ENCODE measurements around the gene SLC2A1. TPM values are rescaled to one million over a fixed set of nuclear protein-coding genes. Genes with fewer than 3 reads are reported as not detected.

The SLC2A1 gene
- total RNA-seq, 1 donor from 2014 or later = 1,905 TPM

DNA sequence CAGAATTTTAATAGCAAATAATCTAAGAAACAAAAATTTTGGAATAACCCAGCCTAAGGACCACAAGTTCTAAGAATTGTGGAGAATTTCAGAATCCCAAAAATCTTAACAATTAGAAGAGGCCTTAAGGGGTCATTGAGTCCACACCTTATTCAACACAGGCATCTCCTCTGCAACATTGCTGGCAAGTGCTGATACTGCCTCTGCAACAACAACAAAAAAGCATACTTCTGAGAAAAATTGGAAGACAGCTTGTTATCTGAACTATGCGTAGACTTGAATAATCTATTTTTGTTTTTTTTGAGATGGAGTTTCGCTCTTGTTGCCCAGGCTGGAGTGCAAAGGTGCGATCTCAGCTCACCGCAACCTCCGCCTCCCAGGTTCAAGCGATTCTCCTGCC, 24.0 kb upstream of the SLC2A1 start:
- no peak for FAIRE-seq

DNA sequence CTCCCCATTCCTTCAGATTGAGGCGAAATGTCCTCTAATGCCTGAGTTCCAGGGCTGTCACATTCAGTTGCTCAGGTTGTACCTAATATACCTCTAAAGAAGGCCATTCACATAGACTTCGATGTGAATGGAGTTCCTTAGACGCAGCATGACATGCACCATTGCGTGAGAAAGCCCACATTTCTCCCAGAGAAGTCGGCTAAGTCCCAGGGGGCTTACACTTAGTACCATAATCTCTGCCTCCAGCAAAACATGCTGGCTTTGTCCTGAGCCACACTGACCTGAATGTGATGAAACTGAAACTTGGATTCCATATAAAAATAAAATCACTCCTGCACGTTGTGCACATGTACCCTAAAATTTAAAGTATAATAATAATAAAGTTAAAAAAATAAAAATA, 23.2 kb upstream of the SLC2A1 start:
- TF ChIP-seq, protein P1, sequence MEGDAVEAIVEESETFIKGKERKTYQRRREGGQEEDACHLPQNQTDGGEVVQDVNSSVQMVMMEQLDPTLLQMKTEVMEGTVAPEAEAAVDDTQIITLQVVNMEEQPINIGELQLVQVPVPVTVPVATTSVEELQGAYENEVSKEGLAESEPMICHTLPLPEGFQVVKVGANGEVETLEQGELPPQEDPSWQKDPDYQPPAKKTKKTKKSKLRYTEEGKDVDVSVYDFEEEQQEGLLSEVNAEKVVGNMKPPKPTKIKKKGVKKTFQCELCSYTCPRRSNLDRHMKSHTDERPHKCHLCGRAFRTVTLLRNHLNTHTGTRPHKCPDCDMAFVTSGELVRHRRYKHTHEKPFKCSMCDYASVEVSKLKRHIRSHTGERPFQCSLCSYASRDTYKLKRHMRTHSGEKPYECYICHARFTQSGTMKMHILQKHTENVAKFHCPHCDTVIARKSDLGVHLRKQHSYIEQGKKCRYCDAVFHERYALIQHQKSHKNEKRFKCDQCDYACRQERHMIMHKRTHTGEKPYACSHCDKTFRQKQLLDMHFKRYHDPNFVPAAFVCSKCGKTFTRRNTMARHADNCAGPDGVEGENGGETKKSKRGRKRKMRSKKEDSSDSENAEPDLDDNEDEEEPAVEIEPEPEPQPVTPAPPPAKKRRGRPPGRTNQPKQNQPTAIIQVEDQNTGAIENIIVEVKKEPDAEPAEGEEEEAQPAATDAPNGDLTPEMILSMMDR (IDR thresholded peaks at IDR 0.05; ENCODE audit: insufficient read depth, low read length, severe bottlenecking) = no peak
- Histone ChIP-seq H3K36me3 (ENCODE audit: control insufficient read depth, insufficient read depth, low read length) (peaks cover 9% of the 10 kb centered on the region), H3K27me3 (ENCODE audit: control insufficient read depth, insufficient read depth, low read length) (no peaks in the 10 kb centered on the region), H3K4me3 (ENCODE audit: low read depth, low read length) (no peak overlapping the region)
- FAIRE-seq (no peak), DNase-seq (ENCODE audit: low read depth) (no peak)

More for the DNA sequence above, 24.0 kb upstream of the SLC2A1 start:
- no peak overlapping the region for H3K4me3 ChIP-seq (ENCODE audit: low read depth, low read length)
- TF ChIP-seq, protein P1 (IDR thresholded peaks at IDR 0.05; ENCODE audit: insufficient read depth, low read length, severe bottlenecking) = no peak
- no peak for DNase-seq (ENCODE audit: low read depth)
- H3K36me3 ChIP-seq (ENCODE audit: control insufficient read depth, insufficient read depth, low read length) = peaks cover 9% of the 10 kb centered on the region
- no peaks in the 10 kb centered on the region for H3K27me3 ChIP-seq (ENCODE audit: control insufficient read depth, insufficient read depth, low read length)

DNA sequence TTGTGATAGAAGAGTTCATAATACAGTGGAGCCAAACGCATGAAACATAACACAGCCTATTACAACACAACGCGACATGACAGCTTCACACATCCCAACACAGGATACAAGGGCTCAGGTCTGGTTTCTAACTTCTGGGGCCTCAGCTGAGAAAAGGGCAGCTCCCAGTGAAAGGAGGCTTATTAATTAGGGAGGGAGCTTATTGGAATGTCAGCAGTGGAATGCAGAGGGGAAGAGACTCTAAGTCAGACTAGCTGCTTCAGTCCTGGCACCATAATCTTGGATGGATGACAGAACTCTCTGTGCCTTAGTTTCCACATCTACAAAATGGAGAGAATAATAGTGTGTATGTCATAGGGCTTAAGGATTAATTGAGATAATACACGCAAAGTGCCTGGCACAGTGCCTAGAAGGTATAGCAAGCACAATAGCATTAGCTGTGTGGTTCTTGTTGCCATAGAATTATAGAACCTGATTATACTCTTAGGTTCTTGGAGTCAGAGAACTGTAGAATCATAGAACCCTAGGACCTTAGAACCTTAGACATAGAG, 22.7 kb upstream of the SLC2A1 start:
- TF ChIP-seq, protein P1 (IDR thresholded peaks at IDR 0.05; ENCODE audit: insufficient read depth, low read length, severe bottlenecking) = no peak
- H3K36me3 ChIP-seq (ENCODE audit: control insufficient read depth, insufficient read depth, low read length) = peaks cover 9% of the 10 kb centered on the region
- no peaks in the 10 kb centered on the region for H3K27me3 ChIP-seq (ENCODE audit: control insufficient read depth, insufficient read depth, low read length)
- FAIRE-seq = no peak
- H3K4me3 ChIP-seq (ENCODE audit: low read depth, low read length) = no peak overlapping the region
- DNase-seq (ENCODE audit: low read depth) = no peak

DNA sequence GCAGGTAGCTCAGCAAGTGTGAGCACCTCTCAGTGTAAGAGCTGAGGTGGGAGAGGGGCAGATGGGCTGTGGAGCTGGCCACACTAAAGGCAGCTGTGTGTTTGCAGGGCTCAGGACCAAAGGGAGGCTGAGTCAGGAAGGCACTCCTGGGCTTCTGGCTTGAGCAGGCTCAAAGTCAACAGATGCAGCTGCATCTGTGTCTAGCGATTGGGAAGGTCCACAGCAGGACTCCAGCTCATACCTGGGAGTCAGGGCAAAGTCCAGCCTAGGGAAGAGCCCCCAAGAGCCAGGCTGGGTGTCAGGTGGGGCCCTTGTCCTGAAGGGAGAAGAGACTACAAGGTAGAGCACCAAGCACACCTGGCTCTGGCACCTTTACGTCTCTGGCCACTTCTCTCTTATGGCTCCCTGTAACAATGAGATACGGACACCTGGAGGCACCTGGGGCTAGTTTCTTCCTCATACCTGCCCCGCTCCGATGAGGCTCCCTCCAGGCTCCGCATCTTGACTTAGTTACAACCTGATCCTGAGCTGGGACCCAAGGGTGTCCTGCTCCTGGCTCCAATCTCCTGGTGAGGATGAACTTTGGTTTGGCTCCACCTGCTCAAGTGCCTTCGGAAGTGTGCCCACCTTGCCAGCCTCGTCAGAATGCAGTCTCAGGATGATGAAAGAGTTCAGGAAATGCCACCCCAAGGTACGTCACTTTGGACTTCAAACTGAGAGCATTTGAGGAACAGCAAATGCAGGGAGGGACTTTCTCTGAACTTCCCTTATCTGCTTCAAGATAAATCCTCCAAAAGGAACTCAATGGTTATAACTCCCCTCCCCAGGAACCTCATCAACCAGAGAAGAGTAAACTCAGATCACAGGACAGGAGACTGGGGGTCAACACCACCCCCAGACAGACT, 21.5 kb upstream of the SLC2A1 start:
- FAIRE-seq (no peak), DNase-seq (ENCODE audit: low read depth) (peak; percentile 40)

DNA sequence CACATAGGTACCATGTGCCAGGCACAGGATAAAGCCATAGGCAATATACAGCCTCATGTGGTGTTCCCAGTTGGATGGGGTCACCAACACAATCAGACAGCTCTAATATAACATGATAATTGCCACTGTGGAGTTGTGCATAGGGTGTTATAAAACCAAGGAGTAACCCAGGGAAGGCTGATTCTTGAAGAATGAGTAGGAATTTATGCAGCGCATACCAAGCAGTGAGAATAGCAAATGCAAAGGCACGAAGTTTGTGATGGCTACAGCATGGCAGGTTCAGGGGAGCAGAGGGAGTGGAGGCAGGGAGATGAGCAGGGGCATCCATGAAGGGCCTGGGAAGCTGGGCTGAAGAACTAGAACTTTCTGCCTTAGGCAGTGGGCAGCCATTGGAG, 20.4 kb upstream of the SLC2A1 start:
- DNase-seq (ENCODE audit: low read depth) (no peak), FAIRE-seq (no peak)
- Histone ChIP-seq H3K27me3 (ENCODE audit: control insufficient read depth, insufficient read depth, low read length) (no peaks in the 10 kb centered on the region), H3K4me3 (ENCODE audit: low read depth, low read length) (no peak overlapping the region), H3K36me3 (ENCODE audit: control insufficient read depth, insufficient read depth, low read length) (peaks cover 14% of the 10 kb centered on the region)
- TF ChIP-seq, protein P1 (IDR thresholded peaks at IDR 0.05; ENCODE audit: insufficient read depth, low read length, severe bottlenecking) = no peak

More for the DNA sequence above, 21.5 kb upstream of the SLC2A1 start:
- H3K36me3 ChIP-seq (ENCODE audit: control insufficient read depth, insufficient read depth, low read length) = peaks cover 11% of the 10 kb centered on the region
- H3K27me3 ChIP-seq (ENCODE audit: control insufficient read depth, insufficient read depth, low read length) = no peaks in the 10 kb centered on the region
- TF ChIP-seq, protein P1 (IDR thresholded peaks at IDR 0.05; ENCODE audit: insufficient read depth, low read length, severe bottlenecking) = no peak
- no peak overlapping the region for H3K4me3 ChIP-seq (ENCODE audit: low read depth, low read length)
